SK-N-SH (cell line): Measurements from ENCODE around the gene DLGAP5. TPM values are rescaled to one million over a fixed set of nuclear protein-coding genes. Genes with fewer than 3 reads are reported as not detected.

Experiments
- CTCF ChIA-PET: fragments of 300-600, 350-600 bp; formaldehyde crosslinking; extraction: SDS; loops from one replicate; lab custom pipeline; 2021; lab: Yijun Ruan, JAX
- POLR2A ChIA-PET: fragments of 350-600 bp; sonication (Branson Sonifier 250); formaldehyde crosslinking; extraction: SDS; loops from one replicate; lab custom pipeline; 2020; ENCODE audit warnings: antibody characterized with exemption, inconsistent platforms; lab: Yijun Ruan, JAX
- DNase-seq: peaks from one replicate; pipeline ENCODE4 v3.0.0; 2012
- H2AFZ ChIP-seq: fragments of 200-600 bp; sonication (generic); 2 replicates; pipeline ENCODE4 v1.8.1; 2016; ENCODE audit warnings: antibody characterized with exemption, mild to moderate bottlenecking, low read depth
- H3F3A ChIP-seq: fragments of 200-600 bp; sonication (generic); replicated peaks from 2 replicates; pipeline ENCODE3; 2016; ENCODE audit warnings: antibody characterized with exemption, mild to moderate bottlenecking; ENCODE audit not compliant: insufficient read depth
- H3K27ac ChIP-seq, 2 experiments: fragments of 200-500 bp in 1 of 2; fragments of 200-600 bp in 1 of 2; sonication (Bioruptor generic) in 1 of 2; sonication (generic), shearing (Covaris generic) in 1 of 2; 2 replicates each; pipeline versions ENCODE4 v1.5.1 to v1.6.1; 2014 to 2016; ENCODE audit warnings: low read depth in 2 of 2, inconsistent platforms in 1 of 2, low read length in 1 of 2, mild to moderate bottlenecking in 1 of 2, mixed read lengths in 1 of 2
- H3K27me3 ChIP-seq: fragments of 200-600 bp; sonication (generic), shearing (Covaris generic); 2 replicates; pipeline ENCODE4 v1.6.1; 2016; ENCODE audit warnings: mixed run types; ENCODE audit not compliant: insufficient read depth
- H3K36me3 ChIP-seq, 2 experiments: fragments of 200-500 bp in 1 of 2; fragments of 200-600 bp in 1 of 2; sonication (Bioruptor generic) in 1 of 2; sonication (generic) in 1 of 2; replicated peaks in 1 of 2; 2 replicates each; pipeline versions ENCODE3 to v1.5.1; 2014 to 2016; ENCODE audit warnings: low read length in 1 of 2, mild to moderate bottlenecking in 1 of 2; ENCODE audit not compliant: insufficient read depth in 2 of 2, control insufficient read depth in 1 of 2
- H3K4me1 ChIP-seq, 2 experiments: fragments of 200-500 bp in 1 of 2; fragments of 200-600 bp in 1 of 2; sonication (Bioruptor generic) in 1 of 2; sonication (generic), shearing (Covaris generic) in 1 of 2; 2 replicates each; pipeline versions ENCODE4 v1.5.1 to v1.6.1; 2014 to 2016; ENCODE audit warnings: low read depth in 1 of 2, low read length in 1 of 2, mixed run types in 1 of 2; ENCODE audit not compliant: insufficient read depth in 2 of 2, control insufficient read depth in 1 of 2
- H3K4me2 ChIP-seq: fragments of 200-600 bp; sonication (generic), shearing (Covaris generic); 2 replicates; pipeline ENCODE4 v1.6.1; 2017; ENCODE audit warnings: mixed run types
- H3K4me3 ChIP-seq, 2 experiments: fragments of 200-500 bp in 1 of 2; fragments of 200-600 bp in 1 of 2; sonication (Bioruptor generic) in 1 of 2; sonication (generic), shearing (Covaris generic) in 1 of 2; 2 replicates each; pipeline versions ENCODE4 v1.5.1 to v1.8.1; 2014 to 2016; ENCODE audit warnings: low read depth in 2 of 2, inconsistent platforms in 1 of 2, low read length in 1 of 2, mild to moderate bottlenecking in 1 of 2, mixed read lengths in 1 of 2, moderate library complexity in 1 of 2
- H3K79me2 ChIP-seq: fragments of 200-600 bp; sonication (generic); 2 replicates; pipeline ENCODE4 v1.8.1; 2017; ENCODE audit warnings: mild to moderate bottlenecking; ENCODE audit not compliant: insufficient read depth
- H3K9ac ChIP-seq: fragments of 200-600 bp; sonication (generic); 2 replicates; pipeline ENCODE4 v1.6.1; 2017; ENCODE audit warnings: mixed run types
- H3K9me2 ChIP-seq: fragments of 200-600 bp; sonication (generic); 2 replicates; pipeline ENCODE4 v1.6.1; 2017; ENCODE audit warnings: mixed run types
- H3K9me3 ChIP-seq: fragments of 200-600 bp; sonication (generic); 2 replicates; pipeline ENCODE4 v1.6.1; 2017; ENCODE audit warnings: mixed run types, mild to moderate bottlenecking, moderate library complexity
- H4K20me1 ChIP-seq: fragments of 200-600 bp; sonication (generic); 2 replicates; pipeline ENCODE4 v1.6.1; 2017; ENCODE audit warnings: mild to moderate bottlenecking, mixed run types; ENCODE audit not compliant: insufficient read depth
- CHD2 ChIP-seq: fragments of 150-350 bp; IDR thresholded peaks from 2 replicates; pipeline ENCODE4 v1.6.1; 2018; ENCODE audit warnings: low read length; ENCODE audit not compliant: partially characterized antibody
- FOSL2 ChIP-seq: IDR thresholded peaks from 2 replicates; pipeline ENCODE4 v1.4.0; 2012; ENCODE audit warnings: low read depth, mild to moderate bottlenecking, moderate library complexity, borderline replicate concordance
- FOXM1 ChIP-seq: IDR thresholded peaks from 2 replicates; pipeline ENCODE4 v1.4.0; 2012; ENCODE audit warnings: low read depth, mild to moderate bottlenecking
- JUND ChIP-seq: IDR thresholded peaks from 2 replicates; pipeline ENCODE4 v1.4.0; 2012
- MEF2A ChIP-seq: IDR thresholded peaks from 2 replicates; pipeline ENCODE4 v1.4.0; 2012; ENCODE audit warnings: low read depth, borderline replicate concordance
- NFIC ChIP-seq: IDR thresholded peaks from 2 replicates; pipeline ENCODE4 v1.4.0; 2012; ENCODE audit warnings: borderline replicate concordance
- NRF1 ChIP-seq: IDR thresholded peaks from 2 replicates; pipeline ENCODE4 v1.6.1; 2012; ENCODE audit warnings: low read depth, mild to moderate bottlenecking, low read length
- POLR2AphosphoS5 ChIP-seq: IDR thresholded peaks from 2 replicates; pipeline ENCODE4 v1.6.1; 2012; ENCODE audit warnings: low read depth, low read length
- RCOR1 ChIP-seq: fragments of 150-350 bp; IDR thresholded peaks from 2 replicates; pipeline ENCODE4 v1.6.1; 2017; ENCODE audit warnings: antibody characterized with exemption, low read length
- RFX5 ChIP-seq: IDR thresholded peaks from 2 replicates; pipeline ENCODE4 v1.6.1; 2012; ENCODE audit warnings: mild to moderate bottlenecking, improper control_type of control experiment, low read length
- RXRA ChIP-seq: IDR thresholded peaks from 2 replicates; pipeline ENCODE4 v1.4.0; 2012; ENCODE audit warnings: low read depth, mild to moderate bottlenecking, borderline replicate concordance
- SIN3A ChIP-seq: IDR thresholded peaks from 2 replicates; pipeline ENCODE4 v1.6.1; 2012; ENCODE audit warnings: low read depth, mild to moderate bottlenecking, low read length, moderate library complexity, borderline replicate concordance
- TAF1 ChIP-seq: IDR thresholded peaks from 2 replicates; pipeline ENCODE4 v1.6.1; 2012; ENCODE audit warnings: low read depth, mild to moderate bottlenecking, low read length, moderate library complexity, borderline replicate concordance
- TCF12 ChIP-seq: IDR thresholded peaks from 2 replicates; pipeline ENCODE4 v1.4.0; 2012
- TEAD4 ChIP-seq: IDR thresholded peaks from 2 replicates; pipeline ENCODE4 v1.4.0; 2012; ENCODE audit warnings: mild to moderate bottlenecking, borderline replicate concordance; ENCODE audit not compliant: insufficient read depth
- YY1 ChIP-seq: IDR thresholded peaks from 2 replicates; pipeline ENCODE4 v1.4.0; 2012; ENCODE audit warnings: low read depth, mild to moderate bottlenecking
- WGBS: methylation state at CpG from one replicate; pipeline ENCODE4 v1.1.6; 2017; ENCODE audit warnings: low lambda C conversion rate; 5-methylcytosine and 5-hydroxymethylcytosine counted together
- polyA plus RNA-seq, 3 experiments: library from polyadenylated mRNA; depleted of rRNA; stranded (reverse); fragments of >200 nt; gene quantifications; 2 replicates each; pipeline ENCODE4 v1.2.3, GENCODE V29; 2012
- TF ChIP-seq, protein P1 (sequence below): IDR thresholded peaks from 2 replicates; pipeline ENCODE4 v1.4.0; 2012; ENCODE audit warnings: low read depth
- TF ChIP-seq, protein P2 (sequence below): IDR thresholded peaks from 2 replicates; pipeline ENCODE4; 2012
- TF ChIP-seq, protein P3 (sequence below): IDR thresholded peaks from 2 replicates; pipeline ENCODE4 v1.4.0; 2012; ENCODE audit warnings: low read depth, borderline replicate concordance
- TF ChIP-seq, protein P4 (sequence below): IDR thresholded peaks from 2 replicates; pipeline ENCODE4 v1.6.1; 2012; ENCODE audit warnings: mild to moderate bottlenecking, low read depth, low read length, moderate library complexity

The DLGAP5 gene
- polyA plus RNA-seq, 1 of the 3 experiments (the other 2 are of a cell fraction): 6.4 TPM

DNA sequence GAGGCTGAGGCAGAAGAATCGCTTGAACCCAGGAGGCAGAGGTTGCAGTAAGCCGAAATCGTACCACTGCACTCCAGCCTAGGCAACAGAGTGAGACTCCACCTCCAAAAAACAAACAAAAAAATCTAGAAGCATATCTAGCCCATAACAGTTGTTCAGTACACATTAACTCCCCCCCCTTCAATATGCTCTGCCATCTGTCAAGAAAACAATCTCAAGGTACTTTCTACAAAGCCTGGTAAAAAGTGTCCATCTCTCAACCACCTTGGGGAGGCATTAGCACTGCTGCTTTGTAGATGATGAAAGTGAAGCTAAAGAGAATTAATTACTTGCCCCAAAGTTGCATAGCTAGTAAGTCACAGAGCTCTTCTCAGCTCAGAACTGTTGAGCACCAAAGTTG, 37.4 kb downstream of the DLGAP5 start (continued):
- TF ChIP-seq SIN3A (no peak), CHD2 (no peak), NFIC (no peak), TAF1 (no peak)
- TF ChIP-seq, protein P1, sequence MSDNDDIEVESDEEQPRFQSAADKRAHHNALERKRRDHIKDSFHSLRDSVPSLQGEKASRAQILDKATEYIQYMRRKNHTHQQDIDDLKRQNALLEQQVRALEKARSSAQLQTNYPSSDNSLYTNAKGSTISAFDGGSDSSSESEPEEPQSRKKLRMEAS: no peak

DNA sequence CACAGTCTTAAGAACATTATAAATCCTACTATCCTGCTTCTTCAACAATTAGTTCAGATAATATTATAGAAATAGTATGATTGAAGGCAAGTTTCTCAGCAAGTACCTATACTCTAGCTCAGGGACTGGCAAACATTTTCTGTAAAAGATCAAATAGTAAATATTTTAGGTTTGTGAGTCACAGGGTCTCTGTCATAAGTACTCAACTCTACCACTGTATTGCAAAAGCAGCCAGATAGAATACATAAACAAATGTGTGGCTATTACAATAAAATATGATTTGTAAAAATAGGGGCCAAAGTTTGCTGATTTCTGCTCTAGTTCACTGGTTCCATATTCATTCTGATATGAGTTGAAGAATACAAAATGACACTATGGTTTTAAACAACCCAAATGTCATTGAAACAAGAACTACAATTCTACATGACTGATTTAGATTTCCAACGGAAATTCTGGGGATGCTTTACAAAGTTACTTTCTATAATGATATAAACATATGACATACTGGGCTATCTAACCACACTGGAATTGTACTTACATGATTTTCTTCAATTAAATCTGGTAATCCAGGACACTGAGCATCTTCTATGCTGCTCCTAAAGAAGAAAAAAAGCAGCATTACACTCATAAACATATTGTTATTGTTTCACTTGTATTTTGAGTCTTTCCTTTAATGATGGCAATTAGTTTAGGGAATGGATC, 39.2 kb downstream of the DLGAP5 start:
- Histone ChIP-seq H3K9ac (no peak overlapping the region), H3K9me2 (no peaks in the 10 kb centered on the region), H3K4me1 (no peaks in the 10 kb centered on the region; a peak in 1 of 4 replicates), H3K9me3 (no peaks in the 10 kb centered on the region), H3K36me3 (peaks cover 31 to 38% of the 10 kb centered on the region in 2 experiments), H3K79me2 (no peaks in the 10 kb centered on the region), H3K27ac (no peak overlapping the region), H2AFZ (no peak overlapping the region), H3K4me3 (no peak overlapping the region), H3K27me3 (no peaks in the 10 kb centered on the region), H3F3A (peaks cover 16% of the 10 kb centered on the region), H4K20me1 (no peaks in the 10 kb centered on the region), H3K4me2 (no peak overlapping the region)
- ChIA-PET CTCF (interaction anchor here (0.9 to 3.5 kb wide), 4 partner anchors 9 to 100 kb away, joined by 3 to 14 read pairs (median 4); partner anchors contain the start of gene MAPK1IP1L), POLR2A (no interaction called here)
- TF ChIP-seq RCOR1 (no peak), POLR2AphosphoS5 (no peak), SIN3A (no peak), CHD2 (no peak), FOXM1 (no peak), NRF1 (no peak), JUND (no peak), YY1 (no peak), RFX5 (no peak), TEAD4 (no peak), MEF2A (no peak), FOSL2 (no peak), RXRA (no peak), TCF12 (no peak)
- TF ChIP-seq, protein P2, sequence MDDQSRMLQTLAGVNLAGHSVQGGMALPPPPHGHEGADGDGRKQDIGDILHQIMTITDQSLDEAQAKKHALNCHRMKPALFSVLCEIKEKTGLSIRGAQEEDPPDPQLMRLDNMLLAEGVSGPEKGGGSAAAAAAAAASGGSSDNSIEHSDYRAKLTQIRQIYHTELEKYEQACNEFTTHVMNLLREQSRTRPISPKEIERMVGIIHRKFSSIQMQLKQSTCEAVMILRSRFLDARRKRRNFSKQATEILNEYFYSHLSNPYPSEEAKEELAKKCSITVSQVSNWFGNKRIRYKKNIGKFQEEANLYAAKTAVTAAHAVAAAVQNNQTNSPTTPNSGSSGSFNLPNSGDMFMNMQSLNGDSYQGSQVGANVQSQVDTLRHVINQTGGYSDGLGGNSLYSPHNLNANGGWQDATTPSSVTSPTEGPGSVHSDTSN: no peak
- TF ChIP-seq, protein P3, sequence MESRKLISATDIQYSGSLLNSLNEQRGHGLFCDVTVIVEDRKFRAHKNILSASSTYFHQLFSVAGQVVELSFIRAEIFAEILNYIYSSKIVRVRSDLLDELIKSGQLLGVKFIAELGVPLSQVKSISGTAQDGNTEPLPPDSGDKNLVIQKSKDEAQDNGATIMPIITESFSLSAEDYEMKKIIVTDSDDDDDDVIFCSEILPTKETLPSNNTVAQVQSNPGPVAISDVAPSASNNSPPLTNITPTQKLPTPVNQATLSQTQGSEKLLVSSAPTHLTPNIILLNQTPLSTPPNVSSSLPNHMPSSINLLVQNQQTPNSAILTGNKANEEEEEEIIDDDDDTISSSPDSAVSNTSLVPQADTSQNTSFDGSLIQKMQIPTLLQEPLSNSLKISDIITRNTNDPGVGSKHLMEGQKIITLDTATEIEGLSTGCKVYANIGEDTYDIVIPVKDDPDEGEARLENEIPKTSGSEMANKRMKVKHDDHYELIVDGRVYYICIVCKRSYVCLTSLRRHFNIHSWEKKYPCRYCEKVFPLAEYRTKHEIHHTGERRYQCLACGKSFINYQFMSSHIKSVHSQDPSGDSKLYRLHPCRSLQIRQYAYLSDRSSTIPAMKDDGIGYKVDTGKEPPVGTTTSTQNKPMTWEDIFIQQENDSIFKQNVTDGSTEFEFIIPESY: no peak
- TF ChIP-seq, protein P4, sequence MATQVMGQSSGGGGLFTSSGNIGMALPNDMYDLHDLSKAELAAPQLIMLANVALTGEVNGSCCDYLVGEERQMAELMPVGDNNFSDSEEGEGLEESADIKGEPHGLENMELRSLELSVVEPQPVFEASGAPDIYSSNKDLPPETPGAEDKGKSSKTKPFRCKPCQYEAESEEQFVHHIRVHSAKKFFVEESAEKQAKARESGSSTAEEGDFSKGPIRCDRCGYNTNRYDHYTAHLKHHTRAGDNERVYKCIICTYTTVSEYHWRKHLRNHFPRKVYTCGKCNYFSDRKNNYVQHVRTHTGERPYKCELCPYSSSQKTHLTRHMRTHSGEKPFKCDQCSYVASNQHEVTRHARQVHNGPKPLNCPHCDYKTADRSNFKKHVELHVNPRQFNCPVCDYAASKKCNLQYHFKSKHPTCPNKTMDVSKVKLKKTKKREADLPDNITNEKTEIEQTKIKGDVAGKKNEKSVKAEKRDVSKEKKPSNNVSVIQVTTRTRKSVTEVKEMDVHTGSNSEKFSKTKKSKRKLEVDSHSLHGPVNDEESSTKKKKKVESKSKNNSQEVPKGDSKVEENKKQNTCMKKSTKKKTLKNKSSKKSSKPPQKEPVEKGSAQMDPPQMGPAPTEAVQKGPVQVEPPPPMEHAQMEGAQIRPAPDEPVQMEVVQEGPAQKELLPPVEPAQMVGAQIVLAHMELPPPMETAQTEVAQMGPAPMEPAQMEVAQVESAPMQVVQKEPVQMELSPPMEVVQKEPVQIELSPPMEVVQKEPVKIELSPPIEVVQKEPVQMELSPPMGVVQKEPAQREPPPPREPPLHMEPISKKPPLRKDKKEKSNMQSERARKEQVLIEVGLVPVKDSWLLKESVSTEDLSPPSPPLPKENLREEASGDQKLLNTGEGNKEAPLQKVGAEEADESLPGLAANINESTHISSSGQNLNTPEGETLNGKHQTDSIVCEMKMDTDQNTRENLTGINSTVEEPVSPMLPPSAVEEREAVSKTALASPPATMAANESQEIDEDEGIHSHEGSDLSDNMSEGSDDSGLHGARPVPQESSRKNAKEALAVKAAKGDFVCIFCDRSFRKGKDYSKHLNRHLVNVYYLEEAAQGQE: no peak
- DNase-seq: no peak
- 82% methylated on average over 1 of the region's 1 CpG for WGBS
